ENCODE results near the gene MIDN.

MIDN gene

GRCh38 chr19:1248786-1249297 is 459 bp downstream of the MIDN start:
- H3K27me3 ChIP-seq (replicated peaks) = no peaks in the 10 kb centered on the region
- no peak for DNase-seq
- peak overlapping the region; percentile 94 for H3K27ac ChIP-seq
- peaks cover 33% of the 10 kb centered on the region for H3K36me3 ChIP-seq (replicated peaks)
- TF ChIP-seq, protein P1, sequence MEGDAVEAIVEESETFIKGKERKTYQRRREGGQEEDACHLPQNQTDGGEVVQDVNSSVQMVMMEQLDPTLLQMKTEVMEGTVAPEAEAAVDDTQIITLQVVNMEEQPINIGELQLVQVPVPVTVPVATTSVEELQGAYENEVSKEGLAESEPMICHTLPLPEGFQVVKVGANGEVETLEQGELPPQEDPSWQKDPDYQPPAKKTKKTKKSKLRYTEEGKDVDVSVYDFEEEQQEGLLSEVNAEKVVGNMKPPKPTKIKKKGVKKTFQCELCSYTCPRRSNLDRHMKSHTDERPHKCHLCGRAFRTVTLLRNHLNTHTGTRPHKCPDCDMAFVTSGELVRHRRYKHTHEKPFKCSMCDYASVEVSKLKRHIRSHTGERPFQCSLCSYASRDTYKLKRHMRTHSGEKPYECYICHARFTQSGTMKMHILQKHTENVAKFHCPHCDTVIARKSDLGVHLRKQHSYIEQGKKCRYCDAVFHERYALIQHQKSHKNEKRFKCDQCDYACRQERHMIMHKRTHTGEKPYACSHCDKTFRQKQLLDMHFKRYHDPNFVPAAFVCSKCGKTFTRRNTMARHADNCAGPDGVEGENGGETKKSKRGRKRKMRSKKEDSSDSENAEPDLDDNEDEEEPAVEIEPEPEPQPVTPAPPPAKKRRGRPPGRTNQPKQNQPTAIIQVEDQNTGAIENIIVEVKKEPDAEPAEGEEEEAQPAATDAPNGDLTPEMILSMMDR (IDR thresholded peaks at IDR 0.05; ENCODE audit: low read depth, low read length, missing control alignments) = peak; percentile 55
- H3K4me3 ChIP-seq (ENCODE audit: low read depth, low read length) = peak overlapping the region; percentile 75
- in situ Hi-C loops (cut with HindIII; ENCODE audit: low pct_ligation_motif_present, low sequenced_read_pairs) = loop anchor here (25.0 kb wide), 1 partner anchor 137 kb away; the partner anchor contains the start of gene GPX4

- peak; percentile 92 for DNase-seq
- H3K4me3 ChIP-seq (ENCODE audit: low read depth, low read length) = peak overlapping the region; percentile 79
- H3K27me3 ChIP-seq (replicated peaks) = no peaks in the 10 kb centered on the region
- peak overlapping the region; percentile 94 for H3K27ac ChIP-seq
- peaks cover 39% of the 10 kb centered on the region for H3K36me3 ChIP-seq (replicated peaks)
- TF ChIP-seq, protein P1 (IDR thresholded peaks at IDR 0.05; ENCODE audit: low read depth, low read length, missing control alignments) = no peak
- in situ Hi-C loops (cut with HindIII; ENCODE audit: low pct_ligation_motif_present, low sequenced_read_pairs) = loop anchor here (25.0 kb wide), 1 partner anchor 137 kb away; the partner anchor contains the start of gene GPX4
These were observed 1.1 kb downstream of the MIDN start for GRCh38 chr19:1249298-1249989.

GRCh38 chr19:1249990-1250436 is 1.6 kb downstream of the MIDN start:
- Histone ChIP-seq H3K4me3 (ENCODE audit: low read depth, low read length) (peak overlapping the region; percentile 79), H3K27ac (peak overlapping the region; percentile 87), H3K27me3 (replicated peaks) (no peaks in the 10 kb centered on the region), H3K36me3 (replicated peaks) (peaks cover 44% of the 10 kb centered on the region)
- TF ChIP-seq, protein P1 (IDR thresholded peaks at IDR 0.05; ENCODE audit: low read depth, low read length, missing control alignments) = no peak
- in situ Hi-C loops (cut with HindIII; ENCODE audit: low pct_ligation_motif_present, low sequenced_read_pairs) = loop anchor here (25.0 kb wide), 1 partner anchor 138 kb away; the partner anchor contains the start of gene GPX4
- DNase-seq = no peak

DNA sequence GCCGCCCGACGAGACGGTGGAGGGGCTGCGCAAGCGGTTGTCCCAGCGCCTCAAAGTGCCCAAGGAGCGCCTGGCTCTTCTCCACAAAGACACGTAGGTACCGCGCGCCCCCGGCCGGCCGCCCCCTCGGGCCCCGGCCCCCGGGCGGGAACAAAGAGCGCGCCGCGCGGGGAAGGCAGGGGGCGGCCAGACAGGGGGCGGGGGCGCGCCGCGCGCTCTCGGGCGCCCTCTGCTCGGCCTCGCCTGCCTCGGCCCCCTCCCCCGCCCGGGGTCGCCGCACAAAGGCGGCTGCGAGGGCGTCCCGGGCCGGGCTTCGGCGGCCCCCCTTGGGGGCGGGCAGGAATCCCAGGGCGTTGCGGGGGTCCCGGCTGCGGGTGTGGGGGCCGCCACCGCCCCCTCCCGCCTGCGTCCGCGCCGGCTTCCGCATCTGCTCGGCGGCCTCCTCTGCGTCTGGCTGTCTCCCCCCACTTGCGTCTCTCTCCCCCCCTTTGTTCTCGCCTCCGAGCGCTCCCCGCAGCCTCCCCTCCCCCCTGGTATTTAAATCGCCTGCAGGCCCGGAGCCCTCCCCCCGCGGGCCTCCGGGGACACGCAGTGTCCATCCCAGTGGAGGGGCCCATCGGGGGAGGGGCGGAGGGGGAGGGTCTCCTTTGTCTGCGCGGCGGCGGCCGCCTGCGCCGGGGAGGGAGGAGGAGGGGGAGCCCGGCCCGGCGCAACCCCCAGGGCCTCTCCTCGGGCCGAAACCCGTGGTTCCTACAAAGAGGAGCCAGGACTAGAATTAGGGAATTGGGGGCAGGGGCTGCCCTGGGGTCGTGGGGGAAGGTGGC is 2.3 kb downstream of the MIDN start:
- peaks cover 51% of the 10 kb centered on the region for H3K36me3 ChIP-seq (replicated peaks)
- peak overlapping the region; percentile 79 for H3K4me3 ChIP-seq (ENCODE audit: low read depth, low read length)
- in situ Hi-C loops (cut with HindIII; ENCODE audit: low pct_ligation_motif_present, low sequenced_read_pairs) = no loop called here
- TF ChIP-seq, protein P1 (IDR thresholded peaks at IDR 0.05; ENCODE audit: low read depth, low read length, missing control alignments) = no peak
- H3K27ac ChIP-seq = peak overlapping the region; percentile 87
- DNase-seq = peak; percentile 40
- no peaks in the 10 kb centered on the region for H3K27me3 ChIP-seq (replicated peaks)

DNA sequence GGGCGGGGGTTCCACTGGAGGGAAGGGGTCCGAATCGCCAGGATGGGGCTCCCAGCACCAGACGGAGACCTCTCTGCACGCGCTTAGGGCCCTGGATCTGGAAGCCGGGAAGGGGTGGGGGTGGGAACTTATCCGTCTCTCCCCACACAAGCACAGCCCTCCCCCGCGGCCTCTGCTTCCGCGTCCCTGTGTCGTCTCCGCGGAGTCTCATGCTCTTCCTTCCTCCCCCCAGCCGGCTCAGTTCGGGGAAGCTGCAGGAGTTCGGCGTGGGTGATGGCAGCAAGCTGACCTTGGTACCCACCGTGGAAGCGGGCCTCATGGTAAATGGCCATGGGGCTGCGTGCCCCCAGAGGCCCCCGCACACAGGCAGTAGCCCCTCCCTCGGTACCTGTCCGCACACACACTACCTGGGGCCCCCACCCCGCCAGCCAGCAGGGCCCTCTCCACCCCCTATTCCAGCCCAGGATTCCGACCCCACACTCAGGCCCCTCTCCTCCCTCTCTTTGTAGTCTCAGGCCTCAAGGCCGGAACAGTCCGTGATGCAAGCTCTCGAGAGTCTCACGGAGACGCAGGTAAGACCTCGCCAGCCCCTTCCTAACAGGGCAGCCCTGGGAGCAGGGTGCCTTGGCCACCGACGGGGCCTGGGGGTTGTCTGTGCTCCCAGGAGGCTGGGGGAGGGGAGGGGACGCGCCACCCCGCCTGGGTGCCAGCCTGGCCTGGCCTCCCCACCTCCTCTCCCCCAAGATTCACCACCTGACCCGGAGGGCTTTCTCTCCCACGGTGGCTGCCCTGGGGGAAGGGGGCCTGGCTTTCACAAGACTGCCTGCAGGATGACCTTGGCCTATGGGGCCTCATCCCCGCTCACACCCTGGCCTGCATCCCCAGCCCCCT is 3.2 kb downstream of the MIDN start:
- Histone ChIP-seq H3K36me3 (replicated peaks) (peaks cover 58% of the 10 kb centered on the region), H3K27me3 (replicated peaks) (no peaks in the 10 kb centered on the region), H3K27ac (peak overlapping the region; percentile 87), H3K4me3 (ENCODE audit: low read depth, low read length) (peak overlapping the region; percentile 79)
- TF ChIP-seq, protein P1 (IDR thresholded peaks at IDR 0.05; ENCODE audit: low read depth, low read length, missing control alignments) = no peak
- in situ Hi-C loops (cut with HindIII; ENCODE audit: low pct_ligation_motif_present, low sequenced_read_pairs) = no loop called here
- DNase-seq = peak; percentile 49

All from brain microvascular endothelial cell (primary cell).